KOPT-K1 (cell line): ENCODE data around the gene TLDC2.
A peak's percentile ranks its signal among the peaks of the same experiment; 100 is the strongest.
"Not testable (repeated sequence)": the region's sequence is repeated elsewhere in the genome, so short reads cannot be mapped to it uniquely, and the experiment has no call there.

Experiments used
- H3K27ac ChIP-seq: fragments of 200-600 bp; sonication (generic); 2 replicates; pipeline ENCODE4 v1.5.1; 2016; ENCODE audit warnings: antibody characterized with exemption, mild to moderate bottlenecking, low read depth, low read length; ENCODE audit not compliant: poor library complexity, severe bottlenecking
- H3K36me3 ChIP-seq: fragments of 200-600 bp; sonication (generic); 2 replicates; pipeline ENCODE4 v1.5.1; 2017; ENCODE audit warnings: antibody characterized with exemption, mild to moderate bottlenecking, low read length, moderate library complexity; ENCODE audit not compliant: insufficient read depth
- H3K9me3 ChIP-seq: fragments of 200-600 bp; sonication (generic); 2 replicates; pipeline ENCODE4 v1.5.1; 2017; ENCODE audit warnings: antibody characterized with exemption, low read length, mild to moderate bottlenecking; ENCODE audit not compliant: insufficient read depth, poor library complexity, severe bottlenecking

TLDC2 gene

GRCh38 chr20:36875702-36876472 lies at the start of gene TLDC2:
TLDC2 (plus strand) TSS chr20:36876138; CDS start chr20:36876175, 37 bp downstream.
- no peaks in the 10 kb centered on the region for H3K36me3 ChIP-seq
- H3K27ac ChIP-seq = no peak within 1 kb of the TSS
- no peaks in the 10 kb centered on the region for H3K9me3 ChIP-seq

- Histone ChIP-seq H3K27ac (no peak overlapping the region), H3K9me3 (no peaks in the 10 kb centered on the region), H3K36me3 (peaks cover 35% of the 10 kb centered on the region)
These were observed 49.2 kb upstream of the TLDC2 start for GRCh38 chr20:36826554-36827244.

- Histone ChIP-seq H3K9me3 (no peaks in the 10 kb centered on the region), H3K36me3 (peaks cover 35% of the 10 kb centered on the region), H3K27ac (no peak overlapping the region)
These were observed 48.2 kb upstream of the TLDC2 start for GRCh38 chr20:36827541-36828279.

GRCh38 chr20:36830791-36831691 lies 44.9 kb upstream of the TLDC2 start:
- H3K36me3 ChIP-seq = peaks cover 25% of the 10 kb centered on the region
- H3K27ac ChIP-seq = no peak overlapping the region
- no peaks in the 10 kb centered on the region for H3K9me3 ChIP-seq

- Histone ChIP-seq H3K9me3 (no peaks in the 10 kb centered on the region), H3K36me3 (peaks cover 15% of the 10 kb centered on the region), H3K27ac (no peak overlapping the region)
These were observed 43.1 kb upstream of the TLDC2 start for GRCh38 chr20:36832791-36833190.

GRCh38 chr20:36833275-36834020 lies 42.5 kb upstream of the TLDC2 start:
- Histone ChIP-seq H3K36me3 (peaks cover 8% of the 10 kb centered on the region), H3K27ac (no peak overlapping the region), H3K9me3 (no peaks in the 10 kb centered on the region)

GRCh38 chr20:36835025-36835424 lies 40.9 kb upstream of the TLDC2 start:
- Histone ChIP-seq H3K27ac (peak overlapping the region; percentile 90), H3K9me3 (no peaks in the 10 kb centered on the region), H3K36me3 (no peaks in the 10 kb centered on the region; the same call in 1 of the 2 replicates)

- Histone ChIP-seq H3K36me3 (no peaks in the 10 kb centered on the region; the same call in 1 of the 2 replicates), H3K9me3 (no peaks in the 10 kb centered on the region), H3K27ac (peak overlapping the region; percentile 90)
These were observed 40.3 kb upstream of the TLDC2 start for GRCh38 chr20:36835453-36836198.

- Histone ChIP-seq H3K27ac (peak overlapping the region; percentile 90), H3K36me3 (no peaks in the 10 kb centered on the region; the same call in 1 of the 2 replicates), H3K9me3 (no peaks in the 10 kb centered on the region)
These were observed 39.2 kb upstream of the TLDC2 start for GRCh38 chr20:36836591-36837269.

GRCh38 chr20:36838376-36838775 lies 37.6 kb upstream of the TLDC2 start:
- not testable (repeated sequence) for H3K9me3 ChIP-seq, H3K36me3 ChIP-seq, H3K27ac ChIP-seq

- Histone ChIP-seq H3K27ac (no peak overlapping the region), H3K9me3 (no peaks in the 10 kb centered on the region)
These were observed 36.8 kb upstream of the TLDC2 start for GRCh38 chr20:36839150-36839549.

GRCh38 chr20:36841030-36841429 lies 34.9 kb upstream of the TLDC2 start:
- not testable (repeated sequence) for H3K36me3 ChIP-seq, H3K9me3 ChIP-seq, H3K27ac ChIP-seq

More at GRCh38 chr20:36839150-36839549, 36.8 kb upstream of the TLDC2 start:
- H3K36me3 ChIP-seq = no peaks in the 10 kb centered on the region; the same call in 1 of the 2 replicates
